Measurements from ENCODE around the gene LTBP1. TPM values are rescaled to one million over a fixed set of nuclear protein-coding genes. Genes with fewer than 3 reads are reported as not detected.

Gene LTBP1
- total RNA-seq, 1 donor from 2014 or later: 102 TPM

- peaks cover 6% of the 10 kb centered on the region for H3K4me1 Mint-ChIP-seq (ENCODE audit: unreplicated experiment)
- no peak overlapping the region for H3K27ac Mint-ChIP-seq (ENCODE audit: unreplicated experiment)
- TF ChIP-seq, protein P1, sequence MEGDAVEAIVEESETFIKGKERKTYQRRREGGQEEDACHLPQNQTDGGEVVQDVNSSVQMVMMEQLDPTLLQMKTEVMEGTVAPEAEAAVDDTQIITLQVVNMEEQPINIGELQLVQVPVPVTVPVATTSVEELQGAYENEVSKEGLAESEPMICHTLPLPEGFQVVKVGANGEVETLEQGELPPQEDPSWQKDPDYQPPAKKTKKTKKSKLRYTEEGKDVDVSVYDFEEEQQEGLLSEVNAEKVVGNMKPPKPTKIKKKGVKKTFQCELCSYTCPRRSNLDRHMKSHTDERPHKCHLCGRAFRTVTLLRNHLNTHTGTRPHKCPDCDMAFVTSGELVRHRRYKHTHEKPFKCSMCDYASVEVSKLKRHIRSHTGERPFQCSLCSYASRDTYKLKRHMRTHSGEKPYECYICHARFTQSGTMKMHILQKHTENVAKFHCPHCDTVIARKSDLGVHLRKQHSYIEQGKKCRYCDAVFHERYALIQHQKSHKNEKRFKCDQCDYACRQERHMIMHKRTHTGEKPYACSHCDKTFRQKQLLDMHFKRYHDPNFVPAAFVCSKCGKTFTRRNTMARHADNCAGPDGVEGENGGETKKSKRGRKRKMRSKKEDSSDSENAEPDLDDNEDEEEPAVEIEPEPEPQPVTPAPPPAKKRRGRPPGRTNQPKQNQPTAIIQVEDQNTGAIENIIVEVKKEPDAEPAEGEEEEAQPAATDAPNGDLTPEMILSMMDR (IDR thresholded peaks at IDR 0.05): no peak
- H3K9me3 Mint-ChIP-seq (ENCODE audit: unreplicated experiment): no peaks in the 10 kb centered on the region
- no peak for DNase-seq (ENCODE audit: extremely low spot score, unreplicated experiment)
- H3K36me3 Mint-ChIP-seq (ENCODE audit: unreplicated experiment): no peaks in the 10 kb centered on the region
- no peak overlapping the region for H3K4me3 Mint-ChIP-seq (ENCODE audit: unreplicated experiment)
- no peaks in the 10 kb centered on the region for H3K27me3 Mint-ChIP-seq (ENCODE audit: unreplicated experiment)
These were observed 296.1 kb downstream of the LTBP1 start for GRCh38 chr2:33242845-33243244.

- H3K36me3 Mint-ChIP-seq (ENCODE audit: unreplicated experiment): peaks cover 4% of the 10 kb centered on the region
These were observed 299.7 kb downstream of the LTBP1 start for GRCh38 chr2:33246432-33246831.

DNA sequence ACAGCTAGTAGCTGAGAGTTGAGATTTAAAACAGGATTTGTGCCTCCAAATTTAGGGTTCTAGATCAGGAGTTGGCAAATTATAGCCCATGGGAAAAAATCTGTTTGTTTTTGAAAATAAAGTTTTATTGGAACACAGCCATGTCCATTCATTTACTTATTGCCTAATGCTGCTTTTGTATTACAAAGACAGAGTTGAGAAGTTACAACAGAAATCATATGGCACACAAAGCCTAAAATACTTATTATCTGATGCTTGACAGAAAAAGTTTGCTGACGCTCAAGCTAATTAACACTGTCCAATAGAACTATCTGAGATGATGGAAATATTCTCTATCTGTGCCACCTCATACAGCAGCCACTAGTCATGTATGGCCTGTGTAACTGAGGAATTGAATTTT, 300.6 kb downstream of the LTBP1 start:
- no peak overlapping the region for H3K4me3 Mint-ChIP-seq (ENCODE audit: unreplicated experiment)
- no peaks in the 10 kb centered on the region for H3K9me3 Mint-ChIP-seq (ENCODE audit: unreplicated experiment)
- H3K36me3 Mint-ChIP-seq (ENCODE audit: unreplicated experiment): peaks cover 10% of the 10 kb centered on the region
- no peaks in the 10 kb centered on the region for H3K27me3 Mint-ChIP-seq (ENCODE audit: unreplicated experiment)
- H3K4me1 Mint-ChIP-seq (ENCODE audit: unreplicated experiment): no peaks in the 10 kb centered on the region
- H3K27ac Mint-ChIP-seq (ENCODE audit: unreplicated experiment): no peak overlapping the region
- TF ChIP-seq, protein P1 (IDR thresholded peaks at IDR 0.05): no peak
- no peak for DNase-seq (ENCODE audit: extremely low spot score, unreplicated experiment)

More at GRCh38 chr2:33246432-33246831, 299.7 kb downstream of the LTBP1 start:
- Mint-ChIP-seq H3K9me3 (ENCODE audit: unreplicated experiment) (no peaks in the 10 kb centered on the region), H3K4me3 (ENCODE audit: unreplicated experiment) (no peak overlapping the region), H3K4me1 (ENCODE audit: unreplicated experiment) (no peaks in the 10 kb centered on the region), H3K27ac (ENCODE audit: unreplicated experiment) (no peak overlapping the region), H3K27me3 (ENCODE audit: unreplicated experiment) (no peaks in the 10 kb centered on the region)
- no peak for DNase-seq (ENCODE audit: extremely low spot score, unreplicated experiment)
- TF ChIP-seq, protein P1 (IDR thresholded peaks at IDR 0.05): no peak

DNA sequence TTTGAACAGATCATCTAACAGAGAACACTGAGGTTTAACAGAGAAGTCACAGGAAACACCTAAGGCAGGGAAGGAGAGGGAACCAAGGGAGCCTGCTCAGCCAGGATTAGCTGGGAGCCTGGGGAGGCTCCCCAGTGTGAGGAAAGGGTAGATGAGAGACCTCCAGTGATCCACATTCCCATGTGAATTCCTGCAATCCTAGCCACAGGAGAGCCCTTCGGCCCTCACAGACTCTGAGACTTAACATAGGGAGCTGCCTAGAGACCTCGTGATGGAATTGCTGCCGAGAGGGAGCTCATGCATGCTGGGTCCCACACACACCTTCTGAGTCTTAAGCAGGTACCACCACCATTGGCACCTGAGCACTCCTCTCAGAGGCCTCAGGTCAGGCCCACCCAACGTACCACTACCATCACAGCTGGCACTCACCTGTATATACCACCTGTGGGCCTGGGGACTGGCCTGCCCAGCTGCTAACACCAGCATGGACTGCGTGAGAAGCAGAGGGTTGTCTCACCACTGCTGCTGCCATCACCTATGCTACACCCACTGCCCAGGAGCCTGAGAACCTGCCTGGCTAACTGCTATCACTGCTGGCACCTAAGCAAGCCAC, 303.8 kb downstream of the LTBP1 start:
- DNase-seq (ENCODE audit: extremely low spot score, unreplicated experiment): no peak
- Mint-ChIP-seq H3K4me1 (ENCODE audit: unreplicated experiment) (no peaks in the 10 kb centered on the region), H3K4me3 (ENCODE audit: unreplicated experiment) (no peak overlapping the region), H3K9me3 (ENCODE audit: unreplicated experiment) (no peaks in the 10 kb centered on the region), H3K27ac (ENCODE audit: unreplicated experiment) (no peak overlapping the region), H3K36me3 (ENCODE audit: unreplicated experiment) (peaks cover 16% of the 10 kb centered on the region), H3K27me3 (ENCODE audit: unreplicated experiment) (no peaks in the 10 kb centered on the region)
- TF ChIP-seq, protein P1 (IDR thresholded peaks at IDR 0.05): no peak

DNA sequence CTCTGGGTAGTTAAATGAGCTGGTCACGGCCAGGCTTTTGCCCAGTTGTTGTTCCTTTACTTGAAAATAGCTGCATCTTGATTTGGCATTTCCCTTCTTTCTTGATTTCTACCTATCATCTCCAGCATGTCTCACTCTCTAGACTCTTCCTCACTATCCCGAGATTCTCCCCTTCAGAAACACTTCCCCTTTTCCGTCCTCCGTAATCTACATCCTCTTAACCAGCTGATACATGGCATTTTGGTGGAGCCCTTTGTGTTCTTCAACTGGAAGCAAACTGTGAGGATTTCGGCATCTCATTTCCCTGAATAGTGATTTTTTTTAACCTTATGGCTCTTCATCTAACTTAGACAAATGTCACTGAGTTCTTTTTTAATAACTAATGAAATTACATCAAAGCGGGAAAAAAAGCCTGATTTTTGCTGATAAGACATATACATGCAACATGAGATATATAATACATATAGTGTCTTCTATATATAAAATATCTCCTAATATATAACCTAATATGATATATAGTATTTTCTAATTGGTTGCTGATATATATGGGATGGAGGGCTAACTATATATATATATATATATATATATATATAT, 309.5 kb downstream of the LTBP1 start:
- no peak overlapping the region for H3K27ac Mint-ChIP-seq (ENCODE audit: unreplicated experiment)

More for the DNA sequence above, 309.5 kb downstream of the LTBP1 start:
- Mint-ChIP-seq H3K4me3 (ENCODE audit: unreplicated experiment) (no peak overlapping the region), H3K4me1 (ENCODE audit: unreplicated experiment) (no peaks in the 10 kb centered on the region), H3K9me3 (ENCODE audit: unreplicated experiment) (no peaks in the 10 kb centered on the region), H3K36me3 (ENCODE audit: unreplicated experiment) (peaks cover 24% of the 10 kb centered on the region), H3K27me3 (ENCODE audit: unreplicated experiment) (no peaks in the 10 kb centered on the region)
- no peak for DNase-seq (ENCODE audit: extremely low spot score, unreplicated experiment)
- TF ChIP-seq, protein P1 (IDR thresholded peaks at IDR 0.05): no peak

All from osteocyte (in vitro differentiated cells).